Body of pancreas (tissue), 4 donors: Measurements from ENCODE around the gene YPEL4.

ENCODE experiments used
- POLR2A ChIP-seq, 3 donors: fragments of 450-650 bp; IDR thresholded peaks; one replicate each; pipeline ENCODE4 v1.6.1; 2016; ENCODE audit warnings: antibody characterized with exemption in 3 of 3, mild to moderate bottlenecking in 2 of 3
- TF ChIP-seq, protein P1 (sequence below), 7 experiments: fragments of 450-650 bp in 4 of 7; fragments of 200-600 bp in 3 of 7; sonication (generic) in 3 of 7; IDR thresholded peaks; one replicate each; pipeline ENCODE4 v1.5.1; 2016 to 2019; ENCODE audit warnings: antibody characterized with exemption in 7 of 7

DNA sequence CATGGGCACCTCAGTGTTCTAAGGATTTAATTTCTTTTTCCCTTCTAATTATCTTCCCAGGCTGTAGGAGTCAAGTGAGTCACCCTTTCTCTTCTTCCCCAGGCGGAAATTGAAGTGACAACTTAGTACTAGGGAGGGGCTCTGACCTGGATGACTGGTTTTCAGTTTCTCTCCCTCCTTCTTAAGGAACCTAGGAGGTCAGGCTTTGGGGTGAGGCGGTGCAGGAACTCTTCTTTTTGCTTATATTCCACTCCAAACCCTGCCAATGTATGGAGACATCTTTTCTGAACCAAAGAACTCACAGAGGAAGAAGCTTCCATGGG lies 30.8 kb upstream of the YPEL4 start:
- TF ChIP-seq, protein P1, sequence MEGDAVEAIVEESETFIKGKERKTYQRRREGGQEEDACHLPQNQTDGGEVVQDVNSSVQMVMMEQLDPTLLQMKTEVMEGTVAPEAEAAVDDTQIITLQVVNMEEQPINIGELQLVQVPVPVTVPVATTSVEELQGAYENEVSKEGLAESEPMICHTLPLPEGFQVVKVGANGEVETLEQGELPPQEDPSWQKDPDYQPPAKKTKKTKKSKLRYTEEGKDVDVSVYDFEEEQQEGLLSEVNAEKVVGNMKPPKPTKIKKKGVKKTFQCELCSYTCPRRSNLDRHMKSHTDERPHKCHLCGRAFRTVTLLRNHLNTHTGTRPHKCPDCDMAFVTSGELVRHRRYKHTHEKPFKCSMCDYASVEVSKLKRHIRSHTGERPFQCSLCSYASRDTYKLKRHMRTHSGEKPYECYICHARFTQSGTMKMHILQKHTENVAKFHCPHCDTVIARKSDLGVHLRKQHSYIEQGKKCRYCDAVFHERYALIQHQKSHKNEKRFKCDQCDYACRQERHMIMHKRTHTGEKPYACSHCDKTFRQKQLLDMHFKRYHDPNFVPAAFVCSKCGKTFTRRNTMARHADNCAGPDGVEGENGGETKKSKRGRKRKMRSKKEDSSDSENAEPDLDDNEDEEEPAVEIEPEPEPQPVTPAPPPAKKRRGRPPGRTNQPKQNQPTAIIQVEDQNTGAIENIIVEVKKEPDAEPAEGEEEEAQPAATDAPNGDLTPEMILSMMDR (IDR thresholded peaks at IDR 0.05): no peak
- no peak for TF ChIP-seq POLR2A (IDR thresholded peaks at IDR 0.05)
